Panc1 (cell line): Measurements from ENCODE around the gene VDR. TPM values are rescaled to one million over a fixed set of nuclear protein-coding genes. Genes with fewer than 3 reads are reported as not detected.

Experiments
- ATAC-seq: fragments of 200-7000 bp; cut with Tn5 transposase; 2 replicates; pipeline ENCODE4 v1.9.1; 2020; ENCODE audit warnings: mild to moderate bottlenecking, moderate library complexity
- BruUV-seq: library from RNA; stranded (reverse); fragments of 400-500 nt; replicated peaks from 2 replicates; lab custom pipeline; 2021; lab: Mats Ljungman, UMichigan
- CTCF ChIA-PET: fragments of 300-600 bp; sonication (Branson Sonifier 250); formaldehyde crosslinking; loops from one replicate; lab custom pipeline; 2022; ENCODE audit warnings: antibody characterized with exemption; lab: Charles Lee
- POLR2A ChIA-PET: fragments of 300-600 bp; sonication (Branson Sonifier 250); formaldehyde crosslinking; loops from one replicate; lab custom pipeline; 2022; ENCODE audit warnings: antibody characterized with exemption; lab: Charles Lee
- DNase-seq: peaks from one replicate; pipeline ENCODE4 v3.0.0-alpha.2; 2010; ENCODE audit warnings: low read depth, low spot score
- H3K27ac ChIP-seq: 2 replicates; pipeline ENCODE4 v1.5.1; 2011; ENCODE audit warnings: mild to moderate bottlenecking, low read length, inconsistent platforms
- H3K27me3 ChIP-seq: fragments of 200-500 bp; sonication (Bioruptor generic); 2 replicates; pipeline ENCODE4 v1.6.0; 2014; ENCODE audit warnings: low read length, inconsistent platforms; ENCODE audit not compliant: control insufficient read depth, insufficient read depth
- H3K36me3 ChIP-seq: fragments of 200-500 bp; sonication (Bioruptor generic); 2 replicates; pipeline ENCODE4 v1.5.1; 2014; ENCODE audit warnings: inconsistent platforms, mild to moderate bottlenecking, low read length, moderate library complexity; ENCODE audit not compliant: control insufficient read depth, insufficient read depth
- H3K4me1 ChIP-seq: 2 replicates; pipeline ENCODE4 v1.5.1; 2011; ENCODE audit warnings: inconsistent platforms, mild to moderate bottlenecking, low read length, moderate library complexity; ENCODE audit not compliant: control insufficient read depth, insufficient read depth
- H3K4me3 ChIP-seq, 2 experiments: 2 replicates each; pipeline ENCODE4 v1.5.1; 2011 to 2012; ENCODE audit warnings: low read depth in 2 of 2, low read length in 2 of 2, mild to moderate bottlenecking in 2 of 2, inconsistent platforms in 1 of 2, moderate library complexity in 1 of 2
- H3K9me3 ChIP-seq: fragments of 200-500 bp; sonication (Bioruptor generic); 2 replicates; pipeline ENCODE4 v1.5.1; 2014; ENCODE audit warnings: low read depth, mild to moderate bottlenecking, inconsistent platforms, low read length, moderate library complexity; ENCODE audit not compliant: control insufficient read depth, insufficient read depth
- CTCF ChIP-seq: fragments of 450-650 bp; IDR thresholded peaks from 2 replicates; pipeline ENCODE4 v1.5.1; 2017; ENCODE audit warnings: mild to moderate bottlenecking
- POLR2AphosphoS5 ChIP-seq: IDR thresholded peaks from 2 replicates; pipeline ENCODE4 v1.6.1; 2012; ENCODE audit warnings: mild to moderate bottlenecking, low read depth, low read length, moderate library complexity
- SIN3A ChIP-seq: IDR thresholded peaks from 2 replicates; pipeline ENCODE4 v1.6.1; 2012; ENCODE audit warnings: low read depth, mild to moderate bottlenecking, low read length, moderate library complexity, borderline replicate concordance; ENCODE audit not compliant: insufficient read depth
- TCF7L2 ChIP-seq: IDR thresholded peaks from 2 replicates; pipeline ENCODE4 v1.6.1; 2011; ENCODE audit warnings: mild to moderate bottlenecking, low read depth, low read length, inconsistent platforms
- in situ Hi-C: cut with HindIII; loops from 2 replicates; pipeline ENCODE4 v1.10.0; 2016; ENCODE audit warnings: low sequenced_read_pairs, low pct_unique_long_range_greater_than_20kb
- intact Hi-C: fragments of 100-400 bp; cut with micrococcal nuclease; formaldehyde crosslinking; loops from one replicate; pipeline ENCODE4 v1.10.0; 2022; ENCODE audit not compliant: unreplicated experiment
- total RNA-seq: library from RNA; stranded (reverse); gene quantifications from one replicate; pipeline ENCODE4 v1.2.1, GENCODE V29; 2021; ENCODE audit not compliant: unreplicated experiment
- TF ChIP-seq, protein P1 (sequence below), 2 experiments: IDR thresholded peaks; 2 replicates each; pipeline ENCODE4 v1.6.1; 2011 to 2012; ENCODE audit warnings: low read depth in 2 of 2, control low read depth in 1 of 2, low read length in 1 of 2, mild to moderate bottlenecking in 1 of 2, moderate library complexity in 1 of 2; ENCODE audit not compliant: insufficient read depth in 1 of 2

The VDR gene
- total RNA-seq, 1 experiment from 2014 or later = 3.0 TPM

GRCh38 chr12:47943623-47944340 is 39.0 kb upstream of the VDR start:
- DNase-seq (no peak), ATAC-seq (no peak)
- intact Hi-C loops (no loop called here), in situ Hi-C loops (no loop called here)
- H3K4me1 ChIP-seq = no peaks in the 10 kb centered on the region; the same call in 1 of the 2 replicates
- POLR2A ChIA-PET = no interaction called here
- CTCF ChIA-PET = no interaction called here
- no peak overlapping the region for H3K4me3 ChIP-seq
- H3K27me3 ChIP-seq = no peaks in the 10 kb centered on the region
- TF ChIP-seq SIN3A (no peak), CTCF (no peak), POLR2AphosphoS5 (no peak), TCF7L2 (no peak)
- TF ChIP-seq, protein P1, sequence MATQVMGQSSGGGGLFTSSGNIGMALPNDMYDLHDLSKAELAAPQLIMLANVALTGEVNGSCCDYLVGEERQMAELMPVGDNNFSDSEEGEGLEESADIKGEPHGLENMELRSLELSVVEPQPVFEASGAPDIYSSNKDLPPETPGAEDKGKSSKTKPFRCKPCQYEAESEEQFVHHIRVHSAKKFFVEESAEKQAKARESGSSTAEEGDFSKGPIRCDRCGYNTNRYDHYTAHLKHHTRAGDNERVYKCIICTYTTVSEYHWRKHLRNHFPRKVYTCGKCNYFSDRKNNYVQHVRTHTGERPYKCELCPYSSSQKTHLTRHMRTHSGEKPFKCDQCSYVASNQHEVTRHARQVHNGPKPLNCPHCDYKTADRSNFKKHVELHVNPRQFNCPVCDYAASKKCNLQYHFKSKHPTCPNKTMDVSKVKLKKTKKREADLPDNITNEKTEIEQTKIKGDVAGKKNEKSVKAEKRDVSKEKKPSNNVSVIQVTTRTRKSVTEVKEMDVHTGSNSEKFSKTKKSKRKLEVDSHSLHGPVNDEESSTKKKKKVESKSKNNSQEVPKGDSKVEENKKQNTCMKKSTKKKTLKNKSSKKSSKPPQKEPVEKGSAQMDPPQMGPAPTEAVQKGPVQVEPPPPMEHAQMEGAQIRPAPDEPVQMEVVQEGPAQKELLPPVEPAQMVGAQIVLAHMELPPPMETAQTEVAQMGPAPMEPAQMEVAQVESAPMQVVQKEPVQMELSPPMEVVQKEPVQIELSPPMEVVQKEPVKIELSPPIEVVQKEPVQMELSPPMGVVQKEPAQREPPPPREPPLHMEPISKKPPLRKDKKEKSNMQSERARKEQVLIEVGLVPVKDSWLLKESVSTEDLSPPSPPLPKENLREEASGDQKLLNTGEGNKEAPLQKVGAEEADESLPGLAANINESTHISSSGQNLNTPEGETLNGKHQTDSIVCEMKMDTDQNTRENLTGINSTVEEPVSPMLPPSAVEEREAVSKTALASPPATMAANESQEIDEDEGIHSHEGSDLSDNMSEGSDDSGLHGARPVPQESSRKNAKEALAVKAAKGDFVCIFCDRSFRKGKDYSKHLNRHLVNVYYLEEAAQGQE (IDR thresholded peaks at IDR 0.05; ENCODE audit: insufficient read depth in 1 of 2, low read depth in 2 of 2, low read length in 1 of 2) = no peak
- H3K27ac ChIP-seq = no peak overlapping the region
- no TSS peak for BruUV-seq
- no peaks in the 10 kb centered on the region for H3K36me3 ChIP-seq
- no peaks in the 10 kb centered on the region for H3K9me3 ChIP-seq

DNA sequence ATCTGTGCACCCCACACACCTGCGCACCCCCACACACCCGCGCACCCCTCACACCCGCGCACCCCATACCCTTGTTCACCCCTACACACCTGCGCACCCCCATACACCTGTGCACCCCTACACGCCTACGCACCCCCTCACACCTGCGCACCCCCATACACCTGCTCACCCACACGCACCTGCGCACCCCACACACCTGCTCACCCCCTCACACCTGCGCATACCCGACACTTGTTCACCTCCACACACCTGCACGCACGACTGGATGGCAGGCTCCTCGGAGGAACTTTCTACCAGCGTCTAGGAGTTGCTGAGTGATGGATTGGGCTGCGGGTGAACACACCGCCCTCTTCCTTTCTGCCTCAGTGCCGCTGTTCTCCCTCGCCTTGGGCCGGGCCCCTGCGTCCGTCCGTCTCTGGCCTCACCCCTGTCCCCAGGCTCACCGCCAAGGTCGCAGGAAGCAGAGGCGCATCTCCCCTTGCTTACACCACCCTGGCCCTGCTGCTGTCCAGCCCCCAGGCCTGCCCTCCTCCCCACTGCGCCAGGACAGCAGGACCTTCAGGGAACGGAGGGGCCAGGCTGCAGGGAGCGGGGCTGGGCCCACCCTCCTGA is 37.9 kb upstream of the VDR start:
- ATAC-seq = no peak
- H3K27ac ChIP-seq = no peak overlapping the region
- H3K36me3 ChIP-seq = no peaks in the 10 kb centered on the region
- POLR2A ChIA-PET = no interaction called here
- TF ChIP-seq CTCF (no peak; the same call in 1 of the 2 replicates), SIN3A (no peak), TCF7L2 (no peak)
- TF ChIP-seq, protein P1 (IDR thresholded peaks at IDR 0.05; ENCODE audit: insufficient read depth in 1 of 2, low read depth in 2 of 2, low read length in 1 of 2) = no peak
- H3K4me3 ChIP-seq = no peak overlapping the region
- DNase-seq = no peak
- CTCF ChIA-PET = no interaction called here
- intact Hi-C loops = no loop called here
- no peaks in the 10 kb centered on the region; the same call in 1 of the 2 replicates for H3K4me1 ChIP-seq
- no TSS peak for BruUV-seq
- H3K27me3 ChIP-seq = no peaks in the 10 kb centered on the region
- in situ Hi-C loops = no loop called here
- H3K9me3 ChIP-seq = no peaks in the 10 kb centered on the region
